Endodermal cell (in vitro differentiated cells): Measurements from ENCODE around the gene TRPM3. TPM values are rescaled to one million over a fixed set of nuclear protein-coding genes. Genes with fewer than 3 reads are reported as not detected.

Experiments
- DNase-seq: peaks from one replicate; pipeline ENCODE4 v3.0.0-alpha.2; 2017
- H3K27ac ChIP-seq: 2 replicates; pipeline ENCODE4 v1.5.1; 2013; ENCODE audit warnings: mild to moderate bottlenecking, low read depth, low read length, moderate library complexity
- H3K27me3 ChIP-seq: 2 replicates; pipeline ENCODE4 v1.6.1; 2013; ENCODE audit warnings: mild to moderate bottlenecking, low read length, moderate library complexity; ENCODE audit not compliant: insufficient read depth, control insufficient read depth, poor library complexity, severe bottlenecking
- H3K36me3 ChIP-seq: 2 replicates; pipeline ENCODE4 v1.7.0; 2013; ENCODE audit warnings: mild to moderate bottlenecking, low read length, moderate library complexity; ENCODE audit not compliant: control insufficient read depth, insufficient read depth
- H3K4me1 ChIP-seq: one replicate; pipeline ENCODE4 v1.7.0; 2013; ENCODE audit warnings: low read length; ENCODE audit not compliant: control insufficient read depth, insufficient read depth
- H3K4me3 ChIP-seq: 2 replicates; pipeline ENCODE4 v1.5.1; 2013; ENCODE audit warnings: mild to moderate bottlenecking, low read length, moderate library complexity
- H3K9ac ChIP-seq: 2 replicates; pipeline ENCODE4 v1.6.1; 2013; ENCODE audit warnings: mild to moderate bottlenecking, low read length, moderate library complexity; ENCODE audit not compliant: poor library complexity, severe bottlenecking; ENCODE audit errors: extremely low read depth
- H3K9me3 ChIP-seq: 2 replicates; pipeline ENCODE4 v1.6.1; 2013; ENCODE audit warnings: mild to moderate bottlenecking, low read length, moderate library complexity; ENCODE audit not compliant: control insufficient read depth
- H3K27ac Mint-ChIP-seq: 2 replicates; pipeline ENCODE4 v1.8.0; 2020; ENCODE audit warnings: mixed read lengths
- H3K27me3 Mint-ChIP-seq: 2 replicates; pipeline ENCODE4 v1.8.0; 2021; ENCODE audit warnings: mild to moderate bottlenecking, mixed read lengths; ENCODE audit not compliant: insufficient read depth
- H3K36me3 Mint-ChIP-seq: 2 replicates; pipeline ENCODE4 v1.8.0; 2020; ENCODE audit warnings: low read depth, mixed read lengths
- H3K4me1 Mint-ChIP-seq: 2 replicates; pipeline ENCODE4 v1.8.0; 2020; ENCODE audit warnings: mixed read lengths
- H3K4me3 Mint-ChIP-seq: 2 replicates; pipeline ENCODE4 v1.8.0; 2020; ENCODE audit warnings: mild to moderate bottlenecking, moderate library complexity, mixed read lengths
- H3K9me3 Mint-ChIP-seq: 2 replicates; pipeline ENCODE4 v1.8.0; 2020; ENCODE audit warnings: mild to moderate bottlenecking, mixed read lengths
- WGBS, 2 experiments: methylation state at CpG; one replicate each; pipeline versions ENCODE4 v1.1.5 to v1.1.7; 2013; ENCODE audit warnings: missing lambda C conversion rate in 2 of 2, mixed read lengths in 1 of 2; ENCODE audit not compliant: insufficient coverage in 1 of 2, insufficient read length in 1 of 2; 5-methylcytosine and 5-hydroxymethylcytosine counted together
- total RNA-seq, 2 donors: library from RNA; stranded (reverse); fragmentation: NEBNext Ultra II Directional in 1 of 2; extraction: Animal tissue kit (Norgen Biotek cat#: 25700) in 1 of 2; gene quantifications; 2 replicates in 1 of 2; 3 replicates in 1 of 2; pipeline ENCODE4 v1.2.1, GENCODE V29; 2021
- TF ChIP-seq, protein P1 (sequence below): fragments of 200-600 bp; sonication (generic); conservative IDR thresholded peaks from 2 replicates; pipeline ENCODE4 v1.5.0; 2021; ENCODE audit warnings: antibody characterized with exemption, mild to moderate bottlenecking

The TRPM3 gene
- total RNA-seq, 2 donors from 2014 or later, result 1.8 to 2.5 TPM

DNA sequence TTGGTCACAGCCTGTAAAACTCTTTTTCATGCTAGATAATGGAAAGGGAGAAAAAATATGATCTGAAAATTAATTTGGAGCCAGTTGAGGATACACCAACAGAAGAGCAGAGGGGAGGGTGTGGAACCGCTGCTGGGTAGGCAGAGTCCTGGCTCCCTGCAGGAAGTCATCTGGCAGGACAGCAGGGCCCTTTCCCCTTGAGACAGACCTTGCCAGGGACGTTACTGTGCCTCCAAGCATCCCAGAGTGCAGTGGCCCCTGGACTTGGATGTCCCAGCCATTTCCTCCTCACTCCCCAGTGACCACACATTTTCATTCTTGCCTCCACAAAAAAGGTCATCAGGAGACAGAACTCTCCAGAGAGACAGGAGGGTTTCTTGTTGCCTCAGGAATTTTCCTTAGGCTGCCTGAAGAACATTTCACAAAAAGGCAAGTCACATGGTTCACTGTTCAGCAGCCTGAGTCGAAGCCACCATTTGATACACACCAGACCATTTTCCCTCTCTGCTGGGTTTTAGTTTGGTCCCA lies 5.9 kb downstream of the TRPM3 start:
- Mint-ChIP-seq H3K27ac (no peak overlapping the region), H3K9me3 (no peaks in the 10 kb centered on the region), H3K4me1 (peaks cover 19% of the 10 kb centered on the region), H3K4me3 (no peak overlapping the region), H3K36me3 (no peaks in the 10 kb centered on the region), H3K27me3 (peaks cover 2% of the 10 kb centered on the region)
- no peaks in the 10 kb centered on the region for H3K27me3 ChIP-seq
- DNase-seq, result no peak
- H3K9me3 ChIP-seq, result no peaks in the 10 kb centered on the region
- TF ChIP-seq, protein P1, sequence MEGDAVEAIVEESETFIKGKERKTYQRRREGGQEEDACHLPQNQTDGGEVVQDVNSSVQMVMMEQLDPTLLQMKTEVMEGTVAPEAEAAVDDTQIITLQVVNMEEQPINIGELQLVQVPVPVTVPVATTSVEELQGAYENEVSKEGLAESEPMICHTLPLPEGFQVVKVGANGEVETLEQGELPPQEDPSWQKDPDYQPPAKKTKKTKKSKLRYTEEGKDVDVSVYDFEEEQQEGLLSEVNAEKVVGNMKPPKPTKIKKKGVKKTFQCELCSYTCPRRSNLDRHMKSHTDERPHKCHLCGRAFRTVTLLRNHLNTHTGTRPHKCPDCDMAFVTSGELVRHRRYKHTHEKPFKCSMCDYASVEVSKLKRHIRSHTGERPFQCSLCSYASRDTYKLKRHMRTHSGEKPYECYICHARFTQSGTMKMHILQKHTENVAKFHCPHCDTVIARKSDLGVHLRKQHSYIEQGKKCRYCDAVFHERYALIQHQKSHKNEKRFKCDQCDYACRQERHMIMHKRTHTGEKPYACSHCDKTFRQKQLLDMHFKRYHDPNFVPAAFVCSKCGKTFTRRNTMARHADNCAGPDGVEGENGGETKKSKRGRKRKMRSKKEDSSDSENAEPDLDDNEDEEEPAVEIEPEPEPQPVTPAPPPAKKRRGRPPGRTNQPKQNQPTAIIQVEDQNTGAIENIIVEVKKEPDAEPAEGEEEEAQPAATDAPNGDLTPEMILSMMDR, result no peak
- WGBS, 2 experiments, result 82 to 83% methylated on average over 2 to 3 of the region's 3 CpGs
- no peak overlapping the region for H3K27ac ChIP-seq
- H3K36me3 ChIP-seq, result no peaks in the 10 kb centered on the region
- H3K4me1 ChIP-seq, result peaks cover 9% of the 10 kb centered on the region
- no peak overlapping the region for H3K9ac ChIP-seq
- no peak overlapping the region for H3K4me3 ChIP-seq

DNA sequence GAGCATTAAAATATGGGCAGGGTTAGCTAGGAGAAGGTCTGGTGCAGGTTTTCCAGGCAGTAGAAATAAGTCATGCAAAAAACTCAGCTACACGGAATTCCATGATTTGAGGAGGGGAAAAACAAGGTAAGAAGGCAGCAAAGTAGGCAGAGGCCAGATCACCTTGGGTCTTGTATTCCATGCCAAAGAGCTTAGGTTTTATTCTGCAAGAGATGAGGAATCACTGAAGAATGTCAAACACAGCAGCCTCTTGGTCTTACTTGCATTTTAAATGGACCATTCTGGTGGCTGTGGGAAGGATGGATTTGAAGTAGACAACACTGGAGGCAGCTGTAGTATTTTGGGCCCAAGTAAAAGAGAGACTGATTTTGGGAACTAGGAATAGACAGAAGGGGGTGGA lies 8.6 kb downstream of the TRPM3 start:
- WGBS, 2 experiments, result 75 to 80% methylated on average over 1 of the region's 1 CpG
- Histone ChIP-seq H3K9ac (no peak overlapping the region), H3K27me3 (no peaks in the 10 kb centered on the region), H3K9me3 (no peaks in the 10 kb centered on the region), H3K36me3 (no peaks in the 10 kb centered on the region), H3K4me3 (no peak overlapping the region), H3K27ac (no peak overlapping the region), H3K4me1 (peaks cover 8% of the 10 kb centered on the region)
- Mint-ChIP-seq H3K36me3 (no peaks in the 10 kb centered on the region), H3K4me3 (no peak overlapping the region), H3K27me3 (no peaks in the 10 kb centered on the region), H3K9me3 (no peaks in the 10 kb centered on the region), H3K4me1 (peaks cover 14% of the 10 kb centered on the region), H3K27ac (no peak overlapping the region)
- TF ChIP-seq, protein P1, result no peak
- no peak for DNase-seq

DNA sequence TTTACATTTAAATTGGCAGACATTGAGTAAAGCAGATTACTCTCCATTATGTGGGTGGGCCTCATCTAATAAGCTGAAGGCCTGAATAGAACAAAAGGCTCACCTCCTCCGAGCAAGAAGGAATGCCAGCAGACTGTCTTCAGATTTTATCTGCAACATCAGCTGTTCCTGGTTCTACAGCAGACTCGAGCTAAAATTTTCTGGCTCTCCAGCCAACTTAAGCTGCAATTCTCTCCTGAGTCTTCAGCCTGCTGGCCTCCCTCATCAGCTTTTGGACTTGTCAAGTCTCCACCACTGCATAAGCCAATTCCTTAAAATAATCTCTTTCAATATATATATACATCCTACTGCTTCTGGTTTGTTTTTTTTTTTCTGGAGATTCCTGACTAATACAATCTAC lies 12.5 kb downstream of the TRPM3 start:
- TF ChIP-seq, protein P1, result no peak
- WGBS, 2 experiments, result 68 to 87% methylated on average over 2 of the region's 2 CpGs
- Histone ChIP-seq H3K27me3 (no peaks in the 10 kb centered on the region), H3K9me3 (no peaks in the 10 kb centered on the region), H3K36me3 (no peaks in the 10 kb centered on the region), H3K27ac (no peak overlapping the region), H3K4me1 (no peaks in the 10 kb centered on the region), H3K4me3 (no peak overlapping the region), H3K9ac (no peak overlapping the region)
- no peak for DNase-seq
- no peak overlapping the region for H3K4me3 Mint-ChIP-seq
- no peak overlapping the region for H3K27ac Mint-ChIP-seq
- peaks cover 2% of the 10 kb centered on the region for H3K4me1 Mint-ChIP-seq
- H3K9me3 Mint-ChIP-seq, result no peaks in the 10 kb centered on the region
- no peaks in the 10 kb centered on the region for H3K36me3 Mint-ChIP-seq
- no peaks in the 10 kb centered on the region for H3K27me3 Mint-ChIP-seq
